Astrocyte (in vitro differentiated cells and primary cell): Measurements from ENCODE around the gene TBC1D8. TPM values are rescaled to one million over a fixed set of nuclear protein-coding genes. Genes with fewer than 3 reads are reported as not detected.
"Not testable (repeated sequence)": the region's sequence is repeated elsewhere in the genome, so short reads cannot be mapped to it uniquely, and the experiment has no call there.

Source experiments
- DNase-seq: peaks from one replicate; pipeline ENCODE4 v3.0.0-alpha.2; 2010; ENCODE audit warnings: low read depth
- FAIRE-seq: peaks from 2 replicates; lab custom pipeline; 2011; peaks lifted over from hg19 to GRCh38; lab: Jason Lieb, UNC
- H2AFZ ChIP-seq: 2 replicates; pipeline ENCODE4 v1.6.0; 2012; ENCODE audit warnings: low read depth, low read length, inconsistent platforms
- H3K27ac ChIP-seq: 2 replicates; pipeline ENCODE4 v1.5.1; 2011; ENCODE audit warnings: low read depth, low read length, inconsistent platforms
- H3K27me3 ChIP-seq: 2 replicates; pipeline ENCODE4 v1.6.0; 2011; ENCODE audit warnings: low read length, inconsistent platforms; ENCODE audit not compliant: insufficient read depth
- H3K36me3 ChIP-seq: 2 replicates; pipeline ENCODE4 v1.5.1; 2011; ENCODE audit warnings: low read length, inconsistent platforms; ENCODE audit not compliant: insufficient read depth
- H3K4me1 ChIP-seq: 2 replicates; pipeline ENCODE4 v1.5.1; 2011; ENCODE audit warnings: low read length, inconsistent platforms; ENCODE audit not compliant: insufficient read depth
- H3K4me2 ChIP-seq: 2 replicates; pipeline ENCODE4 v1.6.0; 2012; ENCODE audit warnings: low read length, inconsistent platforms
- H3K4me3 ChIP-seq: 2 replicates; pipeline ENCODE4 v1.5.1; 2011; ENCODE audit warnings: low read depth, mild to moderate bottlenecking, low read length, inconsistent platforms; ENCODE audit not compliant: insufficient read depth
- H3K79me2 ChIP-seq: 2 replicates; pipeline ENCODE4 v1.6.0; 2012; ENCODE audit warnings: mild to moderate bottlenecking, low read length, inconsistent platforms; ENCODE audit not compliant: insufficient read depth
- H3K9ac ChIP-seq: 2 replicates; pipeline ENCODE4 v1.6.0; 2012; ENCODE audit warnings: mild to moderate bottlenecking, low read length, inconsistent platforms
- H3K9me3 ChIP-seq: 2 replicates; pipeline ENCODE4 v1.5.1; 2012; ENCODE audit warnings: low read depth, mild to moderate bottlenecking, low read length, inconsistent platforms; ENCODE audit not compliant: insufficient read depth
- H4K20me1 ChIP-seq: 2 replicates; pipeline ENCODE4 v1.6.0; 2012; ENCODE audit warnings: low read length, inconsistent platforms; ENCODE audit not compliant: insufficient read depth
- H3K27ac Mint-ChIP-seq: one replicate; pipeline ENCODE4 v1.8.0; 2021; ENCODE audit warnings: mild to moderate bottlenecking, mixed read lengths; ENCODE audit not compliant: unreplicated experiment
- H3K27me3 Mint-ChIP-seq: one replicate; pipeline ENCODE4 v1.8.0; 2021; ENCODE audit warnings: low read depth, mixed read lengths; ENCODE audit not compliant: unreplicated experiment
- H3K36me3 Mint-ChIP-seq: one replicate; pipeline ENCODE4 v1.8.0; 2021; ENCODE audit warnings: low read depth, mixed read lengths; ENCODE audit not compliant: unreplicated experiment
- H3K4me1 Mint-ChIP-seq: one replicate; pipeline ENCODE4 v1.8.0; 2021; ENCODE audit warnings: low read depth, mixed read lengths; ENCODE audit not compliant: unreplicated experiment
- H3K4me3 Mint-ChIP-seq: one replicate; pipeline ENCODE4 v1.8.0; 2021; ENCODE audit warnings: mild to moderate bottlenecking, moderate library complexity, mixed read lengths; ENCODE audit not compliant: unreplicated experiment
- H3K9me3 Mint-ChIP-seq: one replicate; pipeline ENCODE4 v1.8.0; 2021; ENCODE audit warnings: mild to moderate bottlenecking, mixed read lengths; ENCODE audit not compliant: unreplicated experiment
- CTCF ChIP-seq: IDR thresholded peaks from 2 replicates; pipeline ENCODE4 v1.5.1; 2011; ENCODE audit warnings: low read depth, mild to moderate bottlenecking, inconsistent platforms, low read length, moderate library complexity; ENCODE audit not compliant: insufficient read depth
- EZH2 ChIP-seq: IDR thresholded peaks from 2 replicates; pipeline ENCODE4 v1.6.1; 2012; ENCODE audit warnings: mild to moderate bottlenecking, low read length, inconsistent platforms; ENCODE audit not compliant: insufficient read depth
- total RNA-seq: library from RNA; stranded (reverse); gene quantifications from 2 replicates; pipeline ENCODE4 v1.2.1, GENCODE V29; 2021

TBC1D8 gene
- total RNA-seq, 1 donor from 2014 or later = 2.4 TPM

DNA sequence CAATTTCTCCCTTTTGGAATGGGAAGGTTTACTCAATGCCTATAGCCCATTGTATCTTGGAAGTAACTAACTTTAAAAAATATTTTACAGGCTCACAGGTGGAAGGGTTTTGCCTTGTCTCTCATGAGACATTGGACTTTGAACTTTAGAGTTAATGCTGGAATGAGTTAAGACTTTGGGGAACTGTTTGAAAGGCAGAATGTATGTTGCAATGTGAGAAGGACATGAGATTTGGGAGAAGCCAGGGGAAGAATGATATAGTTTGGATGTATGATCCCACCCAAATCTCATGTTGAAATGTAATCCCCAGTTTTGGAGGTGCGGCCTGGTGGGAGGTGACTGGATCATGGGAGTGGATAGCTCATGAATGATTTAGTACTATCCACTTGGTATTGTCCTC is 17.5 kb upstream of the TBC1D8 start:
- H3K27ac Mint-ChIP-seq = no peak overlapping the region
- Histone ChIP-seq H3K9me3 (no peaks in the 10 kb centered on the region), H3K9ac (no peak overlapping the region), H3K79me2 (no peaks in the 10 kb centered on the region), H3K4me2 (no peak overlapping the region), H2AFZ (no peak overlapping the region), H4K20me1 (no peaks in the 10 kb centered on the region), H3K27ac (no peak overlapping the region), H3K4me3 (no peak overlapping the region), H3K27me3 (no peaks in the 10 kb centered on the region), H3K36me3 (no peaks in the 10 kb centered on the region), H3K4me1 (no peaks in the 10 kb centered on the region)
- FAIRE-seq = no peak
- TF ChIP-seq CTCF (no peak), EZH2 (no peak)
- no peak overlapping the region for H3K4me3 Mint-ChIP-seq
- H3K9me3 Mint-ChIP-seq = peaks cover 20% of the 10 kb centered on the region
- no peaks in the 10 kb centered on the region for H3K4me1 Mint-ChIP-seq
- no peaks in the 10 kb centered on the region for H3K36me3 Mint-ChIP-seq
- no peak for DNase-seq
- no peaks in the 10 kb centered on the region for H3K27me3 Mint-ChIP-seq

- not testable (repeated sequence) for H3K79me2 ChIP-seq, H3K4me3 Mint-ChIP-seq, H4K20me1 ChIP-seq, H3K9ac ChIP-seq, DNase-seq, H3K4me1 Mint-ChIP-seq, H2AFZ ChIP-seq, H3K4me2 ChIP-seq, H3K9me3 ChIP-seq, H3K27ac ChIP-seq, FAIRE-seq, H3K4me1 ChIP-seq, H3K4me3 ChIP-seq, H3K36me3 Mint-ChIP-seq, H3K27ac Mint-ChIP-seq, H3K27me3 Mint-ChIP-seq, H3K27me3 ChIP-seq, H3K36me3 ChIP-seq
- H3K9me3 Mint-ChIP-seq = peaks cover 20% of the 10 kb centered on the region
Measured at GRCh38 chr2:101167532-101167931, 16.4 kb upstream of the TBC1D8 start.

DNA sequence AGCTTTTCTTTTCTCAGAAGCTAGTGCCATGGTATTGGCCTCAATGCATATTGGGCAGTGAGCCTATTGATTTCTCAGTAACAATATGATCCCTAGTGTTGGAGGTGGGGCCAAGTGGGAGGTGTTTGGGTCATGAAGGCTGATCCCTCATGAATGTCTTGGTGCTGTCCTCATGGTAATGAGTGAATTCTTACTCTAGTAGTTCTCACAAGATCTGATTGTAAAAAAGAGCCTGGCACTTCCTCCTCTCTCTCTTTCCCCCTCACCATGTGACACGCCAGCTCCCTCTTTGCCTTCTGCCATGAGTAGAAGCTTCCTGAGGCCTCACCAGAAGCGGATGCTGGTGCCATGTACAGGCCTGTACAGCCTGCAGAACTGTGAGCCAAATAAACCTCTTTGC is 12.8 kb upstream of the TBC1D8 start:
- no peak for FAIRE-seq
- peaks cover 10% of the 10 kb centered on the region for H3K9me3 Mint-ChIP-seq

More for the DNA sequence above, 12.8 kb upstream of the TBC1D8 start:
- no peaks in the 10 kb centered on the region for H3K79me2 ChIP-seq
- no peaks in the 10 kb centered on the region for H3K27me3 ChIP-seq
- TF ChIP-seq EZH2 (no peak), CTCF (no peak)
- Mint-ChIP-seq H3K4me3 (no peak overlapping the region), H3K36me3 (no peaks in the 10 kb centered on the region), H3K27ac (no peak overlapping the region), H3K27me3 (no peaks in the 10 kb centered on the region), H3K4me1 (no peaks in the 10 kb centered on the region)
- H3K4me1 ChIP-seq = no peaks in the 10 kb centered on the region
- H2AFZ ChIP-seq = no peak overlapping the region
- H3K9me3 ChIP-seq = no peaks in the 10 kb centered on the region
- no peak overlapping the region for H3K4me2 ChIP-seq
- H3K4me3 ChIP-seq = no peak overlapping the region
- H3K9ac ChIP-seq = no peak overlapping the region
- no peaks in the 10 kb centered on the region for H3K36me3 ChIP-seq
- DNase-seq = no peak
- H3K27ac ChIP-seq = no peak overlapping the region
- H4K20me1 ChIP-seq = no peaks in the 10 kb centered on the region
